ENCODE results near the gene PYDC2. TPM values are rescaled to one million over a fixed set of nuclear protein-coding genes. Genes with fewer than 3 reads are reported as not detected.
A peak's percentile ranks its signal among the peaks of the same experiment; 100 is the strongest.

Gene PYDC2
- total RNA-seq, 2 experiments from 2014 or later, result not detected

GRCh38 chr3:191434024-191434423, 26.9 kb upstream of the PYDC2 start:
- Histone ChIP-seq H3K9me2 (ENCODE audit: insufficient read depth, low read length) (no peaks in the 10 kb centered on the region), H4K20me1 (ENCODE audit: insufficient read depth, low read length) (no peaks in the 10 kb centered on the region), H3K27ac (ENCODE audit: low read depth, low read length, poor library complexity, severe bottlenecking) (no peak overlapping the region), H3K9me3 (ENCODE audit: low read length) (no peaks in the 10 kb centered on the region), H2AFZ (ENCODE audit: low read length) (no peak overlapping the region), H3K79me2 (ENCODE audit: insufficient read depth, low read depth, low read length) (no peaks in the 10 kb centered on the region), H3K36me3 (ENCODE audit: insufficient read depth, low read length) (no peaks in the 10 kb centered on the region), H3K4me1 (ENCODE audit: insufficient read depth, low read length, poor library complexity, severe bottlenecking) (peaks cover 11% of the 10 kb centered on the region), H3K4me2 (ENCODE audit: low read length) (no peak overlapping the region), H3K4me3 (ENCODE audit: low read depth, low read length, poor library complexity, severe bottlenecking) (no peak overlapping the region)
- CTCF ChIA-PET (ENCODE audit: unreplicated experiment), result no interaction called here
- BruUV-seq (replicated peaks), result no TSS peak
- no peak for TF ChIP-seq EZH2phosphoT487 (IDR thresholded peaks at IDR 0.05; ENCODE audit: borderline replicate concordance, low read depth, low read length)
- TF ChIP-seq, protein P1, sequence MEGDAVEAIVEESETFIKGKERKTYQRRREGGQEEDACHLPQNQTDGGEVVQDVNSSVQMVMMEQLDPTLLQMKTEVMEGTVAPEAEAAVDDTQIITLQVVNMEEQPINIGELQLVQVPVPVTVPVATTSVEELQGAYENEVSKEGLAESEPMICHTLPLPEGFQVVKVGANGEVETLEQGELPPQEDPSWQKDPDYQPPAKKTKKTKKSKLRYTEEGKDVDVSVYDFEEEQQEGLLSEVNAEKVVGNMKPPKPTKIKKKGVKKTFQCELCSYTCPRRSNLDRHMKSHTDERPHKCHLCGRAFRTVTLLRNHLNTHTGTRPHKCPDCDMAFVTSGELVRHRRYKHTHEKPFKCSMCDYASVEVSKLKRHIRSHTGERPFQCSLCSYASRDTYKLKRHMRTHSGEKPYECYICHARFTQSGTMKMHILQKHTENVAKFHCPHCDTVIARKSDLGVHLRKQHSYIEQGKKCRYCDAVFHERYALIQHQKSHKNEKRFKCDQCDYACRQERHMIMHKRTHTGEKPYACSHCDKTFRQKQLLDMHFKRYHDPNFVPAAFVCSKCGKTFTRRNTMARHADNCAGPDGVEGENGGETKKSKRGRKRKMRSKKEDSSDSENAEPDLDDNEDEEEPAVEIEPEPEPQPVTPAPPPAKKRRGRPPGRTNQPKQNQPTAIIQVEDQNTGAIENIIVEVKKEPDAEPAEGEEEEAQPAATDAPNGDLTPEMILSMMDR (conservative IDR thresholded peaks at IDR 0.05; ENCODE audit: low read length), result no peak
- DNase-seq (ENCODE audit: low spot score), result no peak
- POLR2A ChIA-PET, result no interaction called here
- intact Hi-C loops (cut with micrococcal nuclease; ENCODE audit: unreplicated experiment), result no loop called here

- POLR2A ChIA-PET, result no interaction called here
Measured at GRCh38 chr3:191435981-191436380, 25.0 kb upstream of the PYDC2 start.

GRCh38 chr3:191438150-191438814, 22.7 kb upstream of the PYDC2 start:
- no TSS peak for BruUV-seq (replicated peaks)
- Histone ChIP-seq H3K36me3 (ENCODE audit: insufficient read depth, low read length) (no peaks in the 10 kb centered on the region), H3K4me1 (ENCODE audit: insufficient read depth, low read length, poor library complexity, severe bottlenecking) (peaks cover 11% of the 10 kb centered on the region), H3K4me3 (ENCODE audit: low read depth, low read length, poor library complexity, severe bottlenecking) (no peak overlapping the region), H3K9me3 (ENCODE audit: low read length) (no peaks in the 10 kb centered on the region), H2AFZ (ENCODE audit: low read length) (no peak overlapping the region), H3K9me2 (ENCODE audit: insufficient read depth, low read length) (no peaks in the 10 kb centered on the region), H3K79me2 (ENCODE audit: insufficient read depth, low read depth, low read length) (no peaks in the 10 kb centered on the region), H3K27ac (ENCODE audit: low read depth, low read length, poor library complexity, severe bottlenecking) (no peak overlapping the region), H3K4me2 (ENCODE audit: low read length) (no peak overlapping the region), H4K20me1 (ENCODE audit: insufficient read depth, low read length) (no peaks in the 10 kb centered on the region)
- ChIA-PET POLR2A (interaction anchor here (0.6 kb wide), 1 partner anchor 910 kb away, joined by 3 read pairs; no protein-coding TSS in a partner anchor), CTCF (ENCODE audit: unreplicated experiment) (no interaction called here)
- intact Hi-C loops (cut with micrococcal nuclease; ENCODE audit: unreplicated experiment), result no loop called here
- DNase-seq (ENCODE audit: low spot score), result no peak
- no peak for TF ChIP-seq EZH2phosphoT487 (IDR thresholded peaks at IDR 0.05; ENCODE audit: borderline replicate concordance, low read depth, low read length)
- TF ChIP-seq, protein P1 (conservative IDR thresholded peaks at IDR 0.05; ENCODE audit: low read length), result no peak

More at GRCh38 chr3:191435981-191436380, 25.0 kb upstream of the PYDC2 start:
- DNase-seq (ENCODE audit: low spot score), result peak; percentile 25
- TF ChIP-seq, protein P1 (conservative IDR thresholded peaks at IDR 0.05; ENCODE audit: low read length), result no peak
- TF ChIP-seq EZH2phosphoT487 (IDR thresholded peaks at IDR 0.05; ENCODE audit: borderline replicate concordance, low read depth, low read length), result no peak
- Histone ChIP-seq H3K4me1 (ENCODE audit: insufficient read depth, low read length, poor library complexity, severe bottlenecking) (peaks cover 11% of the 10 kb centered on the region), H2AFZ (ENCODE audit: low read length) (no peak overlapping the region), H3K9me3 (ENCODE audit: low read length) (no peaks in the 10 kb centered on the region), H3K27ac (ENCODE audit: low read depth, low read length, poor library complexity, severe bottlenecking) (no peak overlapping the region), H3K4me3 (ENCODE audit: low read depth, low read length, poor library complexity, severe bottlenecking) (no peak overlapping the region), H3K36me3 (ENCODE audit: insufficient read depth, low read length) (no peaks in the 10 kb centered on the region), H3K79me2 (ENCODE audit: insufficient read depth, low read depth, low read length) (no peaks in the 10 kb centered on the region), H3K4me2 (ENCODE audit: low read length) (0 out of 2 replicates have a peak overlapping the region, but pooled peaks have one; percentile 13), H3K9me2 (ENCODE audit: insufficient read depth, low read length) (no peaks in the 10 kb centered on the region), H4K20me1 (ENCODE audit: insufficient read depth, low read length) (no peaks in the 10 kb centered on the region)
- intact Hi-C loops (cut with micrococcal nuclease; ENCODE audit: unreplicated experiment), result no loop called here
- no TSS peak for BruUV-seq (replicated peaks)
- CTCF ChIA-PET (ENCODE audit: unreplicated experiment), result no interaction called here

Data from OCI-LY7 (cell line).